ENCODE results near the gene PARVB. TPM values are rescaled to one million over a fixed set of nuclear protein-coding genes. Genes with fewer than 3 reads are reported as not detected.

The PARVB gene
- polyA plus RNA-seq, 1 donor = 10.9 TPM

- H3K4me3 ChIP-seq (ENCODE audit: low read length) = no peak overlapping the region
- H3K9me3 ChIP-seq (ENCODE audit: control insufficient read depth, low read depth, low read length) = peaks cover 5% of the 10 kb centered on the region
- H3K4me1 ChIP-seq (ENCODE audit: control insufficient read depth, insufficient read depth, low read length) = no peaks in the 10 kb centered on the region
- no peak overlapping the region for H3K27ac ChIP-seq (ENCODE audit: low read length)
- H3K27me3 ChIP-seq (ENCODE audit: control insufficient read depth, insufficient read depth, low read length) = no peaks in the 10 kb centered on the region
- no peak for DNase-seq
- WGBS (ENCODE audit: insufficient coverage, low lambda C conversion rate) = no CpG with 5 or more reads among the region's 12 CpGs
- H3K36me3 ChIP-seq (ENCODE audit: control insufficient read depth, insufficient read depth, low read length) = no peaks in the 10 kb centered on the region
Observed at GRCh38 chr22:44118645-44119315, 94.7 kb downstream of the PARVB start.

- H3K4me1 ChIP-seq (ENCODE audit: control insufficient read depth, insufficient read depth, low read length) = no peaks in the 10 kb centered on the region
- WGBS (ENCODE audit: insufficient coverage, low lambda C conversion rate) = 100% methylated on average over 1 of the region's 23 CpGs
- H3K4me3 ChIP-seq (ENCODE audit: low read length) = no peak overlapping the region
- no peak overlapping the region for H3K27ac ChIP-seq (ENCODE audit: low read length)
- H3K9me3 ChIP-seq (ENCODE audit: control insufficient read depth, low read depth, low read length) = peaks cover 5% of the 10 kb centered on the region
- H3K27me3 ChIP-seq (ENCODE audit: control insufficient read depth, insufficient read depth, low read length) = no peaks in the 10 kb centered on the region
- DNase-seq = no peak
- no peaks in the 10 kb centered on the region for H3K36me3 ChIP-seq (ENCODE audit: control insufficient read depth, insufficient read depth, low read length)
Observed at GRCh38 chr22:44119669-44120313, 95.7 kb downstream of the PARVB start.

- Histone ChIP-seq H3K4me3 (ENCODE audit: low read length) (no peak overlapping the region), H3K9me3 (ENCODE audit: control insufficient read depth, low read depth, low read length) (peaks cover 5% of the 10 kb centered on the region), H3K4me1 (ENCODE audit: control insufficient read depth, insufficient read depth, low read length) (no peaks in the 10 kb centered on the region), H3K27ac (ENCODE audit: low read length) (no peak overlapping the region), H3K27me3 (ENCODE audit: control insufficient read depth, insufficient read depth, low read length) (no peaks in the 10 kb centered on the region), H3K36me3 (ENCODE audit: control insufficient read depth, insufficient read depth, low read length) (no peaks in the 10 kb centered on the region)
- no peak for DNase-seq
- WGBS (ENCODE audit: insufficient coverage, low lambda C conversion rate) = 100% methylated on average over 2 of the region's 8 CpGs
Observed at GRCh38 chr22:44120314-44120704, 96.2 kb downstream of the PARVB start.

- H3K9me3 ChIP-seq (ENCODE audit: control insufficient read depth, low read depth, low read length) = peaks cover 5% of the 10 kb centered on the region
- 86% methylated on average over 1 of the region's 6 CpGs for WGBS (ENCODE audit: insufficient coverage, low lambda C conversion rate)
- no peak overlapping the region for H3K27ac ChIP-seq (ENCODE audit: low read length)
- no peaks in the 10 kb centered on the region for H3K27me3 ChIP-seq (ENCODE audit: control insufficient read depth, insufficient read depth, low read length)
- no peaks in the 10 kb centered on the region for H3K4me1 ChIP-seq (ENCODE audit: control insufficient read depth, insufficient read depth, low read length)
- DNase-seq = no peak
- H3K4me3 ChIP-seq (ENCODE audit: low read length) = no peak overlapping the region
- H3K36me3 ChIP-seq (ENCODE audit: control insufficient read depth, insufficient read depth, low read length) = no peaks in the 10 kb centered on the region
Observed at GRCh38 chr22:44125421-44125820, 101.3 kb downstream of the PARVB start.

- H3K27ac ChIP-seq (ENCODE audit: low read length) = no peak overlapping the region
- no CpG with 5 or more reads among the region's 2 CpGs for WGBS (ENCODE audit: insufficient coverage, low lambda C conversion rate)
- H3K4me1 ChIP-seq (ENCODE audit: control insufficient read depth, insufficient read depth, low read length) = no peaks in the 10 kb centered on the region
- H3K27me3 ChIP-seq (ENCODE audit: control insufficient read depth, insufficient read depth, low read length) = no peaks in the 10 kb centered on the region
- DNase-seq = no peak
- peaks cover 5% of the 10 kb centered on the region for H3K9me3 ChIP-seq (ENCODE audit: control insufficient read depth, low read depth, low read length)
- H3K36me3 ChIP-seq (ENCODE audit: control insufficient read depth, insufficient read depth, low read length) = no peaks in the 10 kb centered on the region
- no peak overlapping the region for H3K4me3 ChIP-seq (ENCODE audit: low read length)
Observed at GRCh38 chr22:44126807-44127206, 102.7 kb downstream of the PARVB start.

- no peaks in the 10 kb centered on the region for H3K36me3 ChIP-seq (ENCODE audit: control insufficient read depth, insufficient read depth, low read length)
- H3K27me3 ChIP-seq (ENCODE audit: control insufficient read depth, insufficient read depth, low read length) = no peaks in the 10 kb centered on the region
- H3K27ac ChIP-seq (ENCODE audit: low read length) = no peak overlapping the region
- no peak for DNase-seq
- no peaks in the 10 kb centered on the region for H3K4me1 ChIP-seq (ENCODE audit: control insufficient read depth, insufficient read depth, low read length)
- no peak overlapping the region for H3K4me3 ChIP-seq (ENCODE audit: low read length)
- WGBS (ENCODE audit: insufficient coverage, low lambda C conversion rate) = no CpG with 5 or more reads among the region's 1 CpG
- peaks cover 1% of the 10 kb centered on the region for H3K9me3 ChIP-seq (ENCODE audit: control insufficient read depth, low read depth, low read length)
Observed at GRCh38 chr22:44127356-44127755, 103.3 kb downstream of the PARVB start.

GRCh38 chr22:44128958-44129618 is 105.0 kb downstream of the PARVB start:
- WGBS (ENCODE audit: insufficient coverage, low lambda C conversion rate) = 89% methylated on average over 3 of the region's 19 CpGs

GRCh38 chr22:44129619-44129976 is 105.5 kb downstream of the PARVB start:
- no CpG with 5 or more reads among the region's 8 CpGs for WGBS (ENCODE audit: insufficient coverage, low lambda C conversion rate)
- H3K36me3 ChIP-seq (ENCODE audit: control insufficient read depth, insufficient read depth, low read length) = no peaks in the 10 kb centered on the region
- DNase-seq = no peak
- no peaks in the 10 kb centered on the region for H3K27me3 ChIP-seq (ENCODE audit: control insufficient read depth, insufficient read depth, low read length)
- no peaks in the 10 kb centered on the region for H3K9me3 ChIP-seq (ENCODE audit: control insufficient read depth, low read depth, low read length)
- H3K27ac ChIP-seq (ENCODE audit: low read length) = no peak overlapping the region
- no peaks in the 10 kb centered on the region for H3K4me1 ChIP-seq (ENCODE audit: control insufficient read depth, insufficient read depth, low read length)
- no peak overlapping the region for H3K4me3 ChIP-seq (ENCODE audit: low read length)

More at GRCh38 chr22:44128958-44129618, 105.0 kb downstream of the PARVB start:
- Histone ChIP-seq H3K36me3 (ENCODE audit: control insufficient read depth, insufficient read depth, low read length) (no peaks in the 10 kb centered on the region), H3K4me1 (ENCODE audit: control insufficient read depth, insufficient read depth, low read length) (no peaks in the 10 kb centered on the region), H3K27ac (ENCODE audit: low read length) (no peak overlapping the region), H3K9me3 (ENCODE audit: control insufficient read depth, low read depth, low read length) (no peaks in the 10 kb centered on the region), H3K27me3 (ENCODE audit: control insufficient read depth, insufficient read depth, low read length) (no peaks in the 10 kb centered on the region), H3K4me3 (ENCODE audit: low read length) (no peak overlapping the region)
- no peak for DNase-seq

GRCh38 chr22:44130076-44130711 is 106.1 kb downstream of the PARVB start:
- Histone ChIP-seq H3K27ac (ENCODE audit: low read length) (no peak overlapping the region), H3K9me3 (ENCODE audit: control insufficient read depth, low read depth, low read length) (no peaks in the 10 kb centered on the region), H3K36me3 (ENCODE audit: control insufficient read depth, insufficient read depth, low read length) (no peaks in the 10 kb centered on the region), H3K27me3 (ENCODE audit: control insufficient read depth, insufficient read depth, low read length) (no peaks in the 10 kb centered on the region), H3K4me3 (ENCODE audit: low read length) (no peak overlapping the region), H3K4me1 (ENCODE audit: control insufficient read depth, insufficient read depth, low read length) (no peaks in the 10 kb centered on the region)
- DNase-seq = no peak
- WGBS (ENCODE audit: insufficient coverage, low lambda C conversion rate) = no CpG with 5 or more reads among the region's 12 CpGs

GRCh38 chr22:44131412-44131811 is 107.3 kb downstream of the PARVB start:
- no peak overlapping the region for H3K27ac ChIP-seq (ENCODE audit: low read length)
- no peak overlapping the region for H3K4me3 ChIP-seq (ENCODE audit: low read length)
- peaks cover 5% of the 10 kb centered on the region for H3K9me3 ChIP-seq (ENCODE audit: control insufficient read depth, low read depth, low read length)
- no peaks in the 10 kb centered on the region for H3K27me3 ChIP-seq (ENCODE audit: control insufficient read depth, insufficient read depth, low read length)
- no peaks in the 10 kb centered on the region for H3K4me1 ChIP-seq (ENCODE audit: control insufficient read depth, insufficient read depth, low read length)
- DNase-seq = no peak
- no peaks in the 10 kb centered on the region for H3K36me3 ChIP-seq (ENCODE audit: control insufficient read depth, insufficient read depth, low read length)
- no CpG with 5 or more reads among the region's 12 CpGs for WGBS (ENCODE audit: insufficient coverage, low lambda C conversion rate)

All from large intestine (tissue), 3 donors.